NAMALWA (cell line): ENCODE data around the gene PSMB1.
A peak's percentile ranks its signal among the peaks of the same experiment; 100 is the strongest.
"Not testable (repeated sequence)": the region's sequence is repeated elsewhere in the genome, so short reads cannot be mapped to it uniquely, and the experiment has no call there.

Experiments used
- DNase-seq: peaks from one replicate; pipeline ENCODE4 v3.0.0-alpha.2; 2015; ENCODE audit warnings: low spot score

The PSMB1 gene

GRCh38 chr6:170535004-170535403, 18.1 kb downstream of the PSMB1 start:
- no peak for DNase-seq

- DNase-seq: no peak
These were observed 19.3 kb downstream of the PSMB1 start for GRCh38 chr6:170533792-170534191.

GRCh38 chr6:170532867-170533488, 20.1 kb downstream of the PSMB1 start:
- DNase-seq: no peak

DNA sequence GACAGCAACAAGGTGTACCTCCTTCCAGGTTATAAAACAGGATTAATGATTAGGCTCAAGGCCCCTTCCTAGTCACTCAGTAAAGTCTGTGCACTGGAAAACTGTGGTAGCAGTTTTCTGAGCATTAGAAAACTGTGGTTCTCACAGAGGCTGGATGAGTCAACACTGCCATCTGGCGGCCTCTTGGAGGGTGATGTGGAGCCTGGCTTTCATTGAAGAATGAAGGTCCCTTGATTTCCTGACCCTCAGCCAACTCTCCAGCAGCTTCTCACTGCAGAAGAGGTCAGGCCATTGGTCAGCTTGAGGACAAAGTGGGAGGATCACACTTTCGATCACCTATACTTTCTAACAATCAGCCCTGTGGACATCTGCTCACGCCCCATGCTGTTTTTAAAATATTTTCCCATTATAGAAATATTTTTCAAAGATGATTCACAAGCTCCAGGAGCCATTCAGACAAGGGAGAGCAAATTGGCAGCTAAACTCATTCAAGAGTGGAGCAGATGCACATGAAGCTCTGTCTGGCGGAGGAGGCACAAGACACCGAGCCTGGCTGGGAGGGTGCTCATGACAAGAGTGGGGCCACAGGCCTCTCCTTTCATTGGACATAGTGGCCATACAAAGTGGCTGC, 23.2 kb downstream of the PSMB1 start:
- peak; percentile 80 for DNase-seq

DNA sequence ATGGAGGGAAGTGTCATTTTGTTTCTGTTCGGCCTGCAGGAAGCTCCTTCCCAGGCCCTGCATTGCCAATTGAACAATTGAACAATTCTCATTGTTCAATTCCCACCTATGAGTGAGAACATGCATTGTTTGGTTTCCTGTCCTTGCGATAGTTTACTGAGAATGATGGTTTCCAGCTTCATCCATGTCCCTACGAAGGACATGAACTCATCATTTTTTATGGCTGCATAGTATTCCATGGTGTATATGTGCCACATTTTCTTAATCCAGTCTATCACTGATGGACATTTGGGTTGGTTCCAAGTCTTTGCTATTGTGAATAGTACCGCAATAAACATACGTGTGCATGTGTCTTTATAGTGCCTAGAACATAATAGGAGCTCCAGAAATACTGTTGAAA, 25.1 kb downstream of the PSMB1 start:
- DNase-seq: not testable (repeated sequence)

DNA sequence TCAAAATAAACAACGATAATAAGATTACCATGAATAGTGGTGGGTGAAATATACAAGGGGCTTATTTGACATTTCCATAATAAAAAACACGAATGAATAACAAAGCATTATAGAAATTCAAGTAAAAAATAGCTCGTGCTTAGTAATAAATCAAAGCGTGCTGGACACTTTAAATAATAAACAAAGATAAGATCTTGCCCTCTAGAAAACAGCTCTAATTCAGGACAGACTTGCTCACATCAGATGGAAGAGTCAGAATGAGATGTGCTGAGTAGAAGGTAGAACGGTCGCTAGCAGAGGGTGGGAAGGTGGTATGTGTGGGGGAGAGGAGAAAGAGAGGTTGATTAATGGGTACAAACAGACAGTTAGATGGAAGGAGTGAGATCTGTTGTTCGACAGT, 27.3 kb downstream of the PSMB1 start:
- no peak for DNase-seq

DNA sequence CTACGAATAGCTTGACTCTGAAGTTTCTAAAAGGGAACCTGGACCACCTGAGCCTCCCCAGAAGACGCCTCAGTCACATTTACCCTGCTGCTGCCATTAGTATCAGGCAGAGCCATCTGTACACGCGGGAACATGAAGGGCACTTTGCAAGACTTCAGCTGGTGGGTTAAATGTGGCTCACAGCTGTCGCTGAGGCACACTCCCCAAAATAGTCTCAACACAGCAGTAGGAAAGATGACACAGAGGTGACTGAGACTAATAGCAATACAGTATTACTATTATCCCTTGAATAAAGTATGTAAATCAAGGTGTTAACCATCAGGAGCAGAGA, 29.0 kb downstream of the PSMB1 start:
- peak; percentile 43 for DNase-seq

DNA sequence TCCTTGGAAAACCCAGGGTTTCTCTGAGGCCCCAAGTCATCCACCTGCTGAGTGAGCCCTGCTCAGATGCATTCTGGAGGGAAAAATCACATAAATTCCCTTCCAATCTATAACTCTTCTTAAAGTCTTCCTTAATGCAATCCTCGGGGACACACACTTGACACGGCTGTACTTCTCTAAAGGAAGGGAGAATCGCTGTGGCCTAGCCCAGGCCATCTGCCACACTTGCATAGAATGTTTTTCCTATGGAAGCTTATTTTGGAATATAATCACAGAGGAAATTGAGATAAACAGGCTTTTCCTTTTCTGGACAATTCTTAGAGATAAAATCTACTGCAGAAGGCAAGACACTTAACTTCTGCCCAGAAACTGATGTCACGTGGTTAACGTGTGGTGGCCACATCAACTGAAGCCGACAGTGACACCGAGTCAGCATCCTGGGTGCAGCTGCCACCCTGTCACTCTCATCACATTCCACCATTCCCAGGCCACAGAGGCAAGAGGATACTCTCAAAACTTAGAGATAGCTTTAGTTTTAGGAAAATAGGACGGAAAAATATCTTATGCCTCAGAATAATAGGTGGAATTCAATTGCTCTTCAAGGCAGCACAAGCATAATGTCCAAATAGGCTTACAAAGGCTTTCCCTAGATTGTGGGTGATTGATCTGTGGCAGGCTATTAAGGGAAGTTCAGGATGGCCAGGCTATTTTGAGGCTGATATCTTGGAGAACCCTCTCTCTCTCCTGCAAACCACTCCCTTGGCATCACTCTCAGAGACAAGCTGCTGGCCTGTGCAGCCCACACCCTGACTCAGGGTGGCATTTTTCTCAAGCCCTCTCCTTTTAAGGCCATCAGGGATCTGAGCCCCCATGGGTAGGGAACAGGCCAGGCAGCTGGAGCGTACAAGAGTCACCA, 29.6 kb downstream of the PSMB1 start:
- DNase-seq: no peak

- peak; percentile 35 for DNase-seq
These were observed 30.4 kb downstream of the PSMB1 start for GRCh38 chr6:170522565-170523183.

GRCh38 chr6:170516783-170517616, 36.1 kb downstream of the PSMB1 start:
- peak; percentile 73 for DNase-seq

DNA sequence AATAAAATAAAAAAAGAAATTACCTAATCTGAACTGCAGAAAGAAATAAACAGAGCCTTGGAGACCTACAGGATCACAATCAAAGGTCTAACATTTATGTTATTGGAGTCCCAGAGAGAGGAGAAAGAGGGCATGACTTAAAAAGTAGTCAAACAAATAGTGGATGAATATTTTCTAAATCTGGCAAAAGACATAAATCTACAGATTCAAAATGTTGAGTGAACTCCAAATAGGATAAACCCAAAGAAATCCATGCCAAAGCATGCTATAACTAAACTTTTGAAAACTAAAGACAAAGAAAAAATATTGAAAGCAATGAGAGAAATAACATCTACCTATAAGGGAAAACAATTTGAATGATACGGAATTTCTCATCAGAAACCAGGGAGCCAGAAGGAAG, 38.2 kb downstream of the PSMB1 start:
- DNase-seq: no peak

DNA sequence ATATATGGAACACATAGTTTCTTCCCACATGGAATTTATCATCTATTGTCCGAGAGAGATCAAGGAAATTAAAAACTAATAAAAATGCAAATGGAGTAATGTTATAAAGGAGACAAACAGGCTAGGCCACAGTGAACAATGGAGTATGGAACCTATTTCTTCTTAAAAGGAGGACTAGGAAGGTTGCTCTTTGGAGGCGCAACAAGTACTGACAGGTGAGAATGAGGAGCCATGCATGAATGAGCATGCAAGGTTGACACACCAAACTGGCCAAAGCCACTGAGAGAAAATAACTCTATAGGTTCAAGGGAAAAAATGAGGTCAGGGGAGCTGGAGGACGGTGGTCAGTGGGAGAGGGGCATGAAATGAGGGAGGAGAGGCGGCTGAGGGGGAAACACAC, 40.9 kb downstream of the PSMB1 start:
- DNase-seq: no peak

DNA sequence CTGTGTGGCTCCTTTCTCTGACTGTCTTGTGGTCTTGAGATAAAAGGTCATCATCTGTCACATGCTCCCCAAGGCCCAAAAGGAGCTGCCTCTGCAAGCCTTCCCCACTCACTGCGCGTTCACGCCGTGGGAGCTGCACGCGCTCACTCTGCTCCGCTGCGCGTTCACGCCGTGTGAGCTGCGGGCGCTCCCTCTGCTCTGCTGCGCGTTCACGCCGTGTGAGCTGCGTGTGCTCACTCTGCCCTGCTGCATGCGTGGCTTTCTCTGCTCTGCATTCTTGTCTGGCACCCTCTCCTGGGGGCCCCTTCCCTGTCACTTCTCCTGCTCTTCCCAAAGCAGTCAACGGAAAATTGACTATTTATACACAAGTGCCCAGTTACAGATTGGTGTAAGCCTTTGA, 42.5 kb downstream of the PSMB1 start:
- no peak for DNase-seq

DNA sequence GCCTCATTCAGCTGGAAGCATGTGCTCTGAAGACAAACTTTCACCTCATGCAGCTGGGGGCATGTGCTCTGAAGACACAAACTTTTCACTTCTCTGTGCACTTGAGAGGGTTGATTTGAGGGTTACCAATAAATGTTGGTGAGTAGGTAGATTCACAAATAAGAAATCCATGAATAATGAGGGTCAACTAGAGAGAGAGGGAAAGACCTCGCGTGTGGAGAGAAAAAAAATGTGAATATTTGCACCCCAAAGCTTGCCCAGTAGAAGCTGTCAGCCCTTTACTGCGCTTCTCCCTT, 43.4 kb downstream of the PSMB1 start:
- no peak for DNase-seq

- not testable (repeated sequence) for DNase-seq
These were observed 44.0 kb downstream of the PSMB1 start for GRCh38 chr6:170508892-170509722.

DNA sequence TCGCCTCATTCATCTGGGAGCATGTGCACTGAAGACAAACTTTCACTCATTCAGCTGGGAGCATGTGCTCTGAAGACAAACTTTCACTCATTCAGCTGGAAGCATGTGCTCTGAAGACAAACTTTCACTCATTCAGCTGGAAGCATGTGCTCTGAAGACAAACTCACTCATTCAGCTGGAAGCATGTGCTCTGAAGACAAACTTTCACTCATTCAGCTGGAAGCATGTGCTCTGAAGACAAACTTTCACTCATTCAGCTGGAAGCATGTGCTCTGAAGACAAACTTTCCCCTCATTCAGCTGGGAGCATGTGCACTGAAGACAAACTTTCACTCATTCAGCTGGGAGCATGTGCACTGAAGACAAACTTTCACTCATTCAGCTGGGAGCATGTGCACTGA, 44.8 kb downstream of the PSMB1 start:
- DNase-seq: not testable (repeated sequence)

GRCh38 chr6:170507728-170508127, 45.4 kb downstream of the PSMB1 start:
- not testable (repeated sequence) for DNase-seq

DNA sequence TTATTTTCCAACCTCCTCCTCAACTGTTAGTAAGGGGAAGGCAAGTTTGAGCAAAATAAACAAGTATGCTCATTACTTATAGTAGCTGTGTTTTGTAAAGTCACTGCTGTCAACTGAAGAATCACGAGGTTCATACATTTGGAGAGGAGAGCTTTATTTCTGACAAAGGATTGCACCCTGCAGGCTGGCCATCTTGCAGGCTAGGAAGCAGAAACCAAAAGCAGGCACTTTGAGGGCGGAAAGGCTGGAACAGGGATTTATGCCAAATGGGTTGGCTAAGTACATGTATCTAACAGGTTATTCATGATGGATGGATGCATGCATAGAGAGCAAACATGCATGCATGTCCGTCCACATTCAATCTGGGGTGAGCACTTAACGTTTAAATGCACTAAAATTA, 46.7 kb downstream of the PSMB1 start:
- no peak for DNase-seq

- no peak for DNase-seq
These were observed 47.8 kb downstream of the PSMB1 start for GRCh38 chr6:170505306-170505705.

DNA sequence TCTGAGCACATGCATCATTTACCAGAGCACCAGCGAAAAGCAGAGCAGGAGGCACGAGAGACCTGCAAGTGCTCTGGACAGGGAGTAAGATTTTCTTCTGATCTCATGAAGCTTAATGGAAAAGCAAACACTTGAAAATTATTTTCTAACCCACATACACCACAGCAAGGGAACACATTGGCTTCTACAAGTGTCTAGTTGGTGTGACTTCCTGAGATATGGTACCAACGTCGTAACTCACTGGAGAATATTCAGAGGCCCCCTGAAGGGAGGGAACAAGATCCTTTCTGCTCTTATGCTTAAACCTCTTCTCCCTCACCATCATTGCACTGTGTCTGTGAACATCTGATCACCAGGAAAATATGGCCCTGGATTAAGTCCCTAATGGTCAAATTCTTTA, 48.6 kb downstream of the PSMB1 start:
- no peak for DNase-seq

DNA sequence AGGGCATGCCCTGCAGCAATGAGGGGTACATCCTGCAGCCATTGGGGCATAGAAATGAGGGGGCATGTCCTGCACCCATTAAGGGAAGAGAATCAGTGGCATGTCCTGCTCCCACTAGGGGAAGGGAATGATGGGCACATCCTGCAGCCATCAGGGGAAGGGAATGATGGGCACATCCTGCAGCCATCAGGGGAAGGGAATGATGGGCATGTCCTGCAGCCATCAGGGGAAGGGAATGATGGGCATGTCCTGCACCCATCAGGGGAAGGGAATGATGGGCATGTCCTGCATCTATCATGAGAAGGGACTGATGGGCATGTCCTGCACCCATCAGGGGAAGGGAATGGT, 49.7 kb downstream of the PSMB1 start:
- no peak for DNase-seq
